CD4-positive, alpha-beta T cell (primary cell): ENCODE measurements around the gene ZNF827. TPM values are rescaled to one million over a fixed set of nuclear protein-coding genes. Genes with fewer than 3 reads are reported as not detected.

ENCODE experiments used
- ATAC-seq: fragments of 200-7000 bp; cut with Tn5 transposase; one replicate; pipeline ENCODE4 v1.10.0; 2022; ENCODE audit warnings: mild to moderate bottlenecking; ENCODE audit not compliant: poor library complexity
- CTCF ChIA-PET: fragments of 350-600 bp; sonication (Branson Sonifier 250); formaldehyde crosslinking; loops from one replicate; lab custom pipeline; 2021; ENCODE audit warnings: antibody characterized with exemption, inconsistent platforms; lab: Charles Lee
- POLR2A ChIA-PET: fragments of 350-600 bp; sonication (Branson Sonifier 250); formaldehyde crosslinking; loops from one replicate; lab custom pipeline; 2021; ENCODE audit warnings: antibody characterized with exemption, inconsistent platforms; lab: Charles Lee
- DNase-seq, 14 experiments: peaks; one replicate each; pipeline ENCODE4 v3.0.0-alpha.2; 2013 to 2020; ENCODE audit warnings: mixed read lengths in 2 of 14
- H3K27ac ChIP-seq, 2 donors: one replicate each; pipeline versions ENCODE4 v1.5.1 to v1.7.0; 2013; ENCODE audit warnings: low read length in 2 of 2, low read depth in 1 of 2, mild to moderate bottlenecking in 1 of 2
- H3K27me3 ChIP-seq, 2 experiments: 1 replicate in 1 of 2; 2 replicates in 1 of 2; pipeline versions ENCODE4 v1.6.1 to v1.7.0; 2013; ENCODE audit warnings: low read length in 2 of 2, control low read depth in 1 of 2, mild to moderate bottlenecking in 1 of 2, moderate library complexity in 1 of 2; ENCODE audit not compliant: insufficient read depth in 2 of 2, control insufficient read depth in 1 of 2
- H3K36me3 ChIP-seq: one replicate; pipeline ENCODE4 v1.6.1; 2013; ENCODE audit warnings: low read length, control low read depth; ENCODE audit not compliant: insufficient read depth
- H3K4me1 ChIP-seq: one replicate; pipeline ENCODE4 v1.6.1; 2013; ENCODE audit warnings: low read length, control low read depth; ENCODE audit not compliant: insufficient read depth
- H3K4me3 ChIP-seq: one replicate; pipeline ENCODE4 v1.5.1; 2013; ENCODE audit warnings: mild to moderate bottlenecking, low read length, moderate library complexity
- H3K9me3 ChIP-seq, 2 experiments: 1 replicate in 1 of 2; 2 replicates in 1 of 2; pipeline versions ENCODE4 v1.6.1 to v1.7.0; 2013; ENCODE audit warnings: low read length in 2 of 2, mild to moderate bottlenecking in 2 of 2, control low read depth in 1 of 2, moderate library complexity in 1 of 2; ENCODE audit not compliant: control insufficient read depth in 1 of 2, insufficient read depth in 1 of 2
- H3K27ac Mint-ChIP-seq: one replicate; pipeline ENCODE4 v1.8.0; 2020; ENCODE audit warnings: mixed read lengths
- H3K27me3 Mint-ChIP-seq: one replicate; pipeline ENCODE4 v1.8.0; 2021; ENCODE audit warnings: mixed read lengths
- H3K36me3 Mint-ChIP-seq: one replicate; pipeline ENCODE4 v1.8.0; 2021; ENCODE audit warnings: low read depth, mixed read lengths
- H3K4me1 Mint-ChIP-seq: one replicate; pipeline ENCODE4 v1.8.0; 2021; ENCODE audit warnings: low read depth, mixed read lengths
- H3K4me3 Mint-ChIP-seq: one replicate; pipeline ENCODE4 v1.8.0; 2020; ENCODE audit warnings: mild to moderate bottlenecking, mixed read lengths
- H3K9me3 Mint-ChIP-seq: one replicate; pipeline ENCODE4 v1.8.0; 2020; ENCODE audit warnings: mixed read lengths
- CTCF ChIP-seq: fragments of 200-600 bp; IDR thresholded peaks from one replicate; pipeline ENCODE4 v1.8.0; 2022; ENCODE audit warnings: antibody characterized with exemption, mild to moderate bottlenecking
- intact Hi-C, 2 experiments: fragments of 100-400 bp; cut with DNase I in 1 of 2; cut with micrococcal nuclease in 1 of 2; formaldehyde crosslinking; loops; one replicate each; pipeline versions ENCODE4 v1.15.1 to v1.9.0; 2023 to 2025; cut with DNase I, micrococcal nuclease
- total RNA-seq, 174 experiments: library from RNA in 2 of 174; stranded (reverse) in 2 of 174; gene quantifications; one replicate each; pipeline ENCODE4 v1.2.3 and lab custom pipeline; 2021 to 2026

ZNF827 gene
- total RNA-seq, 2 experiments from 2014 or later, result 13.7 to 14.3 TPM

- CTCF ChIA-PET, result interaction anchor here (0.6 kb wide), 1 partner anchor 1701 kb away, joined by 4 read pairs; no protein-coding TSS in a partner anchor
- Histone ChIP-seq H3K4me1 (no peaks in the 10 kb centered on the region), H3K27ac (no peak overlapping the region), H3K4me3 (no peak overlapping the region), H3K9me3 (no peaks in the 10 kb centered on the region), H3K36me3 (peaks cover 25% of the 10 kb centered on the region), H3K27me3 (no peaks in the 10 kb centered on the region)
- Mint-ChIP-seq H3K4me3 (no peak overlapping the region), H3K27me3 (no peaks in the 10 kb centered on the region), H3K9me3 (no peaks in the 10 kb centered on the region), H3K27ac (no peak overlapping the region), H3K4me1 (no peaks in the 10 kb centered on the region), H3K36me3 (peaks cover 33% of the 10 kb centered on the region)
- intact Hi-C loops, result no loop called here
- no peak for ATAC-seq
- TF ChIP-seq CTCF, result no peak
- POLR2A ChIA-PET, result no interaction called here
- DNase-seq, result no peak
These were observed 77.7 kb downstream of the ZNF827 start for GRCh38 chr4:145860897-145861296.

- H3K36me3 Mint-ChIP-seq, result peaks cover 33% of the 10 kb centered on the region
These were observed 78.2 kb downstream of the ZNF827 start for GRCh38 chr4:145860446-145860845.

GRCh38 chr4:145859926-145860325 is 78.7 kb downstream of the ZNF827 start:
- Mint-ChIP-seq H3K27ac (no peak overlapping the region), H3K4me1 (no peaks in the 10 kb centered on the region), H3K9me3 (no peaks in the 10 kb centered on the region), H3K27me3 (no peaks in the 10 kb centered on the region), H3K36me3 (peaks cover 34% of the 10 kb centered on the region), H3K4me3 (no peak overlapping the region)
- Histone ChIP-seq H3K27me3 (no peaks in the 10 kb centered on the region), H3K4me1 (no peaks in the 10 kb centered on the region), H3K4me3 (no peak overlapping the region), H3K9me3 (no peaks in the 10 kb centered on the region), H3K27ac (no peak overlapping the region), H3K36me3 (peaks cover 25% of the 10 kb centered on the region)
- POLR2A ChIA-PET, result no interaction called here
- intact Hi-C loops, result no loop called here
- CTCF ChIA-PET, result interaction anchor here (0.7 kb wide), 1 partner anchor 9 kb away, joined by 3 read pairs; no protein-coding TSS in a partner anchor
- ATAC-seq (no peak), DNase-seq (no peak)
- TF ChIP-seq CTCF, result no peak

More at GRCh38 chr4:145860446-145860845, 78.2 kb downstream of the ZNF827 start:
- no peak overlapping the region for H3K27ac Mint-ChIP-seq
- Histone ChIP-seq H3K36me3 (peaks cover 25% of the 10 kb centered on the region), H3K4me3 (no peak overlapping the region), H3K27me3 (no peaks in the 10 kb centered on the region), H3K4me1 (no peaks in the 10 kb centered on the region), H3K9me3 (no peaks in the 10 kb centered on the region), H3K27ac (no peak overlapping the region)
- H3K4me3 Mint-ChIP-seq, result no peak overlapping the region
- H3K27me3 Mint-ChIP-seq, result no peaks in the 10 kb centered on the region
- no peak for DNase-seq
- POLR2A ChIA-PET, result no interaction called here
- CTCF ChIA-PET, result interaction anchor here (0.6 to 0.7 kb wide), 2 partner anchors 8 to 1701 kb away, joined by 3 to 4 read pairs; no protein-coding TSS in a partner anchor
- no peaks in the 10 kb centered on the region for H3K9me3 Mint-ChIP-seq
- ATAC-seq, result no peak
- TF ChIP-seq CTCF, result no peak
- no peaks in the 10 kb centered on the region for H3K4me1 Mint-ChIP-seq
- intact Hi-C loops, result no loop called here
